GM19238 (cell line): ENCODE measurements around the gene SPEN.
"Not testable (repeated sequence)": the region's sequence is repeated elsewhere in the genome, so short reads cannot be mapped to it uniquely, and the experiment has no call there.

Experiments
- DNase-seq: peaks from one replicate; pipeline ENCODE4 v3.0.0; 2011; ENCODE audit warnings: low spot score; ENCODE audit not compliant: insufficient read length

SPEN gene

DNA sequence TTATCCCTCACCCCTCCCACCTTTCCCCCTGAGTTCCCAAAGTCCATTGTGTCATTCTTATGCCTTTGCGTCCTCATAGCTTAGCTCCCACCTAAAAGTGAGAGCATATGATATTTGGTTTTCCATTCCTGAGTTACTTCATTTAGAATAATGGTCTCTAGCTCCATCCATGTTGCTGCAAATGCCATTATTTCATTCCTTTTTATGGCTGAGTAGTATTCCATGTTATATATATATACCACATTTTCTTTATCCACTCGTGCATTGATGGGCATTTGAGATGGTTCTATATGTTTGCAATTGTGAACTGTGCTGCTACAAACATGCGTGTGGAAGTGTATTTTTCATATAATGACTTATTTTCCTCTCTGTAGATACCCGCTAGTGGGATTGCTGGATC, 130.4 kb downstream of the SPEN start:
- not testable (repeated sequence) for DNase-seq

- no peak for DNase-seq
Observed at GRCh38 chr1:15981679-15982078, 134.2 kb downstream of the SPEN start.

- DNase-seq, result no peak
Observed at GRCh38 chr1:15983275-15983674, 135.8 kb downstream of the SPEN start.

DNA sequence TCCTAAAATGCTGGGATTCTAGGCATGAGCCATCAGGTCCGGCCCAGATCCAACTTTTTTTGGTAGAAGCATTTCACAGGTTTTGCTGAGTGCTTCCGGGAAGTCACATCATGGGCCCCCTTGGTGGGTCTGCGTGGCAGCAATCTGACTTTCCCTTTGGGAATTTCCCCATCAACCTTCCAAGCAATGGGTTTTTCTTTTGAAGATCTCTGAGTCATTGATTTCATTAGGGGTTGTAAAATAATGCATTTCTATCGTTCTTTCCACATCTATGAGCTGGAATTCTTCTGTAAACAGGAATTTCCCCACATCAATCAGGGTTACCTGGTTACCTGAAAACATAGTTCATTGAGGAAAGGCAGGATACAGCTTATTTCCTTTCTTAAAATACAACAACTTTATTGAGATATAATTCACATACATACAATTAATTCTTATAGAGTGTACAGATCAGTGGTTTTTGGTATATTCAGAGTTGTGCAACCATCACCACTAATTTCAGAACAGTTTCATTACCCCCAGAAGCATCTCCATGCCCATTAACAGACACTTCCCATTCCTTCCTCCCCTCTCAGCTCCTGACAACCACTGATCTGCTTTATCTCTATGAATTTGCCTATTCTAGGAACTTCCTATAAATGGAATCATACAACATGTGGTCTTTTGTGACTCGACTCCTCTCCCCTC, 138.2 kb downstream of the SPEN start:
- no peak for DNase-seq

GRCh38 chr1:15988856-15989736, 141.6 kb downstream of the SPEN start:
- DNase-seq, result no peak

DNA sequence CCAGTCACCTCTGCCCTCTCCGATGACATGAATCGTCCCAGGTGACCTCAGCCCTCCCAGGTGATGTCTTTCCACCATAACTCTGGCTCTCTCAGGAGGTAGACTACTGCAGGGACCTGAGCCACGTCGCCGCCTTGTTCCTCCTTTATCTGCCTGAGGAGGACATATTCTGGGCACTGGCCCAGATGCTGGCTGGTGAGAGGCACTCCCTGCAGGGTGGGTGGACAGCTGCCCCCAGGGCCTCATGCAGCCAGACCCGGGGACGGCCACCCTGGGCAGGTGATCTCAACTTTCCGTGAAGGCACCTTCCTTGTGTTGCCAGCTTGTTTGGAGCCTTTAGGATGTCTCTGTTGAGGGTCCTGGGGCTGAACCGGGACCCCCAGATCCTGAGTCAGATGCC, 142.3 kb downstream of the SPEN start:
- DNase-seq, result no peak
